SK-N-SH (cell line): ENCODE data around the gene PCNX4. TPM values are rescaled to one million over a fixed set of nuclear protein-coding genes. Genes with fewer than 3 reads are reported as not detected.

Source experiments
- CTCF ChIA-PET: fragments of 300-600, 350-600 bp; formaldehyde crosslinking; extraction: SDS; loops from one replicate; lab custom pipeline; 2021; lab: Yijun Ruan, JAX
- POLR2A ChIA-PET: fragments of 350-600 bp; sonication (Branson Sonifier 250); formaldehyde crosslinking; extraction: SDS; loops from one replicate; lab custom pipeline; 2020; ENCODE audit warnings: antibody characterized with exemption, inconsistent platforms; lab: Yijun Ruan, JAX
- DNase-seq: peaks from one replicate; pipeline ENCODE4 v3.0.0; 2012
- H2AFZ ChIP-seq: fragments of 200-600 bp; sonication (generic); 2 replicates; pipeline ENCODE4 v1.8.1; 2016; ENCODE audit warnings: antibody characterized with exemption, mild to moderate bottlenecking, low read depth
- H3F3A ChIP-seq: fragments of 200-600 bp; sonication (generic); replicated peaks from 2 replicates; pipeline ENCODE3; 2016; ENCODE audit warnings: antibody characterized with exemption, mild to moderate bottlenecking; ENCODE audit not compliant: insufficient read depth
- H3K27ac ChIP-seq, 2 experiments: fragments of 200-500 bp in 1 of 2; fragments of 200-600 bp in 1 of 2; sonication (Bioruptor generic) in 1 of 2; sonication (generic), shearing (Covaris generic) in 1 of 2; 2 replicates each; pipeline versions ENCODE4 v1.5.1 to v1.6.1; 2014 to 2016; ENCODE audit warnings: low read depth in 2 of 2, inconsistent platforms in 1 of 2, low read length in 1 of 2, mild to moderate bottlenecking in 1 of 2, mixed read lengths in 1 of 2
- H3K27me3 ChIP-seq: fragments of 200-600 bp; sonication (generic), shearing (Covaris generic); 2 replicates; pipeline ENCODE4 v1.6.1; 2016; ENCODE audit warnings: mixed run types; ENCODE audit not compliant: insufficient read depth
- H3K36me3 ChIP-seq, 2 experiments: fragments of 200-500 bp in 1 of 2; fragments of 200-600 bp in 1 of 2; sonication (Bioruptor generic) in 1 of 2; sonication (generic) in 1 of 2; replicated peaks in 1 of 2; 2 replicates each; pipeline versions ENCODE3 to v1.5.1; 2014 to 2016; ENCODE audit warnings: low read length in 1 of 2, mild to moderate bottlenecking in 1 of 2; ENCODE audit not compliant: insufficient read depth in 2 of 2, control insufficient read depth in 1 of 2
- H3K4me1 ChIP-seq, 2 experiments: fragments of 200-500 bp in 1 of 2; fragments of 200-600 bp in 1 of 2; sonication (Bioruptor generic) in 1 of 2; sonication (generic), shearing (Covaris generic) in 1 of 2; 2 replicates each; pipeline versions ENCODE4 v1.5.1 to v1.6.1; 2014 to 2016; ENCODE audit warnings: low read depth in 1 of 2, low read length in 1 of 2, mixed run types in 1 of 2; ENCODE audit not compliant: insufficient read depth in 2 of 2, control insufficient read depth in 1 of 2
- H3K4me2 ChIP-seq: fragments of 200-600 bp; sonication (generic), shearing (Covaris generic); 2 replicates; pipeline ENCODE4 v1.6.1; 2017; ENCODE audit warnings: mixed run types
- H3K4me3 ChIP-seq, 2 experiments: fragments of 200-500 bp in 1 of 2; fragments of 200-600 bp in 1 of 2; sonication (Bioruptor generic) in 1 of 2; sonication (generic), shearing (Covaris generic) in 1 of 2; 2 replicates each; pipeline versions ENCODE4 v1.5.1 to v1.8.1; 2014 to 2016; ENCODE audit warnings: low read depth in 2 of 2, inconsistent platforms in 1 of 2, low read length in 1 of 2, mild to moderate bottlenecking in 1 of 2, mixed read lengths in 1 of 2, moderate library complexity in 1 of 2
- H3K79me2 ChIP-seq: fragments of 200-600 bp; sonication (generic); 2 replicates; pipeline ENCODE4 v1.8.1; 2017; ENCODE audit warnings: mild to moderate bottlenecking; ENCODE audit not compliant: insufficient read depth
- H3K9ac ChIP-seq: fragments of 200-600 bp; sonication (generic); 2 replicates; pipeline ENCODE4 v1.6.1; 2017; ENCODE audit warnings: mixed run types
- H3K9me2 ChIP-seq: fragments of 200-600 bp; sonication (generic); 2 replicates; pipeline ENCODE4 v1.6.1; 2017; ENCODE audit warnings: mixed run types
- H3K9me3 ChIP-seq: fragments of 200-600 bp; sonication (generic); 2 replicates; pipeline ENCODE4 v1.6.1; 2017; ENCODE audit warnings: mixed run types, mild to moderate bottlenecking, moderate library complexity
- H4K20me1 ChIP-seq: fragments of 200-600 bp; sonication (generic); 2 replicates; pipeline ENCODE4 v1.6.1; 2017; ENCODE audit warnings: mild to moderate bottlenecking, mixed run types; ENCODE audit not compliant: insufficient read depth
- ELF1 ChIP-seq: IDR thresholded peaks from 2 replicates; pipeline ENCODE4 v1.4.0; 2012
- EP300 ChIP-seq, 2 experiments: IDR thresholded peaks; 2 replicates each; pipeline versions ENCODE4 v1.4.0 to v1.6.1; 2012; ENCODE audit warnings: borderline replicate concordance in 1 of 2, low read depth in 1 of 2, low read length in 1 of 2
- FOXJ3 ChIP-seq: sonication (generic); formaldehyde crosslinking; IDR thresholded peaks from 2 replicates; pipeline ENCODE4 v1.5.1; 2020; ENCODE audit warnings: mild to moderate bottlenecking, missing genetic modification reagents
- FOXM1 ChIP-seq: IDR thresholded peaks from 2 replicates; pipeline ENCODE4 v1.4.0; 2012; ENCODE audit warnings: low read depth, mild to moderate bottlenecking
- GATA2 ChIP-seq: sonication (generic); formaldehyde crosslinking; IDR thresholded peaks from 2 replicates; pipeline ENCODE4 v1.5.0; 2020; ENCODE audit warnings: mild to moderate bottlenecking, missing genetic modification reagents
- JUND ChIP-seq: IDR thresholded peaks from 2 replicates; pipeline ENCODE4 v1.4.0; 2012
- NFIC ChIP-seq: IDR thresholded peaks from 2 replicates; pipeline ENCODE4 v1.4.0; 2012; ENCODE audit warnings: borderline replicate concordance
- NRF1 ChIP-seq: IDR thresholded peaks from 2 replicates; pipeline ENCODE4 v1.6.1; 2012; ENCODE audit warnings: low read depth, mild to moderate bottlenecking, low read length
- RCOR1 ChIP-seq: fragments of 150-350 bp; IDR thresholded peaks from 2 replicates; pipeline ENCODE4 v1.6.1; 2017; ENCODE audit warnings: antibody characterized with exemption, low read length
- RFX5 ChIP-seq: IDR thresholded peaks from 2 replicates; pipeline ENCODE4 v1.6.1; 2012; ENCODE audit warnings: mild to moderate bottlenecking, improper control_type of control experiment, low read length
- SIN3A ChIP-seq: IDR thresholded peaks from 2 replicates; pipeline ENCODE4 v1.6.1; 2012; ENCODE audit warnings: low read depth, mild to moderate bottlenecking, low read length, moderate library complexity, borderline replicate concordance
- SMC3 ChIP-seq: IDR thresholded peaks from 2 replicates; pipeline ENCODE4 v1.6.1; 2012; ENCODE audit warnings: low read depth, low read length, improper control_type of control experiment
- TCF12 ChIP-seq: IDR thresholded peaks from 2 replicates; pipeline ENCODE4 v1.4.0; 2012
- whole genome bisulfite sequencing: methylation state at CpG from one replicate; pipeline ENCODE4 v1.1.6; 2017; ENCODE audit warnings: low lambda C conversion rate; 5-methylcytosine and 5-hydroxymethylcytosine counted together
- polyA plus RNA-seq, 3 experiments: library from polyadenylated mRNA; depleted of rRNA; stranded (reverse); fragments of >200 nt; gene quantifications; 2 replicates each; pipeline ENCODE4 v1.2.3, GENCODE V29; 2012
- TF ChIP-seq, protein P1 (sequence below): fragments of 150-350 bp; IDR thresholded peaks from 2 replicates; pipeline ENCODE4 v1.6.1; 2017; ENCODE audit warnings: antibody characterized with exemption, low read length, low read depth, borderline replicate concordance
- TF ChIP-seq, protein P2 (sequence below): IDR thresholded peaks from 2 replicates; pipeline ENCODE4 v1.4.0; 2012; ENCODE audit warnings: low read depth, borderline replicate concordance
- TF ChIP-seq, protein P3 (sequence below): fragments of 150-350 bp; IDR thresholded peaks from 2 replicates; pipeline ENCODE4 v1.6.1; 2016; ENCODE audit warnings: mild to moderate bottlenecking, low read depth, low read length
- TF ChIP-seq, protein P4 (sequence below): fragments of 200-600 bp; sonication (generic); IDR thresholded peaks from 2 replicates; pipeline ENCODE4 v1.6.1; 2017; ENCODE audit warnings: antibody characterized with exemption, mild to moderate bottlenecking, moderate library complexity
- TF ChIP-seq, protein P5 (sequence below): IDR thresholded peaks from 2 replicates; pipeline ENCODE4 v1.4.0; 2012; ENCODE audit warnings: low read depth, borderline replicate concordance

The PCNX4 gene
- polyA plus RNA-seq, 1 of the 3 experiments (the other 2 are of a cell fraction) = 21.1 TPM

DNA sequence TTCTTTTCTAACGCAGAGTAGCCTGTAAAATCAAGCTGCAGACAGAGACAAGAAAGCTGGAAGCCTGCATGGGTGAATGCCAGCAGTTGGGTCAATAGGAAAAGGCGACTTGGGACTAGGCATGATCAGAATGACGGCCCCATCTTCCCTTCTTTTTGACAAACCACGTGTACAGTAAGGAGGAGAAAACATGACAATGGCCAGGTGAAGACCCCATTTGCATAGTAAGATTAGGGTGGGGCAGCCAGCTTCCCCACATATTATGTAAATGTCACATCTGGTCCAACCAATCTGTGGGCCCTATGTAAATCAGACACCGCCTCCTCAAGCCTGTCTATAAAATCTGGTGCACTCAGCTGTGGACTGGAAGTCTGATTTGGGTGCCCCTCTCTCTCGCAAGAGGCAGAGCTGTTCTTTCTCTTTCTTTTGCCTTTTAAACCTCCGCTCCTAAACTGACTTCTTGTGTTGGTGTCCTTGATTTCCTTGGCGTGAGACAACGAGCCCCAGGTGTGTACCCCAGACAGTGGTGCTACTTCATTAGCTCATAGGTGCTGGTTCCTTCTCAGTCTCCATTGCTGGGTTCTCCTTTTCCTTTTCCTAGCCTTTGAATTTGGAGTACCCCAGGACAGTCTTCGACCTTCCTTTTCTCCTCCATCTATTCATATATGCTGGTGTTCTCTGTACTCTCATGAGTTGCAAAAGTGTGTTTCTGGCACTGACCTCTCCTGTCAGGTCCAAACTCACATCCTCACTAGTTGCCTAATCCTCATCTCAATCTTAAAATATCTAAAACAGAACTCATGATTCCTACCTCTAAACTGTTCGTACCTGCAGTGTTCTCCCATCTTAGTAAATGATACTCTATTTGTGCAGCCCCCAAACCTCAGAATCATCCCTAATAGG is 82.9 kb downstream of the PCNX4 start (continued):
- TF ChIP-seq SMC3 = no peak
- TF ChIP-seq EP300 (IDR thresholded peaks at IDR 0.05; ENCODE audit: borderline replicate concordance in 1 of 2, low read depth in 1 of 2, low read length in 1 of 2) = no peak

DNA sequence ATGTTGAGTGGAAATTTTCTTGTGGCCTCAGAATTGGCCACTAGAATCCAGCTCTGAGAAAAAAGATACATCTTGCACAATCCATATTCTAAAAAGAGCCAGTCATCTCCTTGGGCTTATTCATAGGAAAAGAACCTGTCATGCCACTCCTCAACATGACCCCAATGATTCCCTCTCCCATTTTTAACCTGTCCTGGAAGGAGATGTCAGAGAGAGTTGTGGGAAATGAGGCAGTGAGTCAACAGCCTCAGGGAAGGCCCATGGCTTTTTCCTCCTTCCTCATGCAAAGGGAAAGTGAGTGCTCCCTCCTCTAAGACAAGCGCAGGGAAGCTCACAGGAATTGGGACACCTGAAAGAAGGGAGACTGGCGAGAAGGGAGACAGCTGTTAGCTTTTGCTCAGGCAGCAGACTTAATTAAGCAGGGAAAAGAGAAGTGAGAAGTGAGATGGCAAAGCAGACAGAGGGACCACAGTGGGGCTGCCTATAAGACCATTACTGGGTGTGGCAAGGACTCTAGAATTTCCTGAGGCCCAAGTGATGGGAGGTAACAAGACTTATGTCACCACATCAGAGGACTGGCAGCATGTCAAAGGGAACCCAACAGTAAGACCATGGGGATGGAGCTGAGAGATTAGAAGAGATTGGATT is 83.7 kb downstream of the PCNX4 start:
- no peaks in the 10 kb centered on the region for H3K9me3 ChIP-seq
- H4K20me1 ChIP-seq = no peaks in the 10 kb centered on the region
- no peak overlapping the region for H2AFZ ChIP-seq
- ChIA-PET CTCF (interaction anchor here (1.2 to 7.0 kb wide), 3 partner anchors 8 to 110 kb away, joined by 3 to 50 read pairs (median 3); partner anchors contain the start of gene DHRS7), POLR2A (no interaction called here)
- no peaks in the 10 kb centered on the region for H3F3A ChIP-seq
- H3K36me3 ChIP-seq = no peaks in the 10 kb centered on the region
- no peaks in the 10 kb centered on the region for H3K9me2 ChIP-seq
- no peak overlapping the region for H3K9ac ChIP-seq
- 0 out of 4 replicates have a peak, but pooled peaks cover 0 to 3% of the 10 kb centered on the region in 2 experiments for H3K4me1 ChIP-seq
- no peak overlapping the region for H3K27ac ChIP-seq
- TF ChIP-seq FOXM1 = no peak
- no peak for TF ChIP-seq EP300 (IDR thresholded peaks at IDR 0.05; ENCODE audit: borderline replicate concordance in 1 of 2, low read depth in 1 of 2, low read length in 1 of 2)
- no peak for TF ChIP-seq SMC3
- TF ChIP-seq NFIC = no peak
- TF ChIP-seq FOXJ3 (CRISPR knock-in tag) = no peak
- TF ChIP-seq NRF1 = no peak
- TF ChIP-seq ELF1 = no peak
- TF ChIP-seq, protein P1, sequence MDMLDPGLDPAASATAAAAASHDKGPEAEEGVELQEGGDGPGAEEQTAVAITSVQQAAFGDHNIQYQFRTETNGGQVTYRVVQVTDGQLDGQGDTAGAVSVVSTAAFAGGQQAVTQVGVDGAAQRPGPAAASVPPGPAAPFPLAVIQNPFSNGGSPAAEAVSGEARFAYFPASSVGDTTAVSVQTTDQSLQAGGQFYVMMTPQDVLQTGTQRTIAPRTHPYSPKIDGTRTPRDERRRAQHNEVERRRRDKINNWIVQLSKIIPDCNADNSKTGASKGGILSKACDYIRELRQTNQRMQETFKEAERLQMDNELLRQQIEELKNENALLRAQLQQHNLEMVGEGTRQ = no peak
- TF ChIP-seq, protein P2, sequence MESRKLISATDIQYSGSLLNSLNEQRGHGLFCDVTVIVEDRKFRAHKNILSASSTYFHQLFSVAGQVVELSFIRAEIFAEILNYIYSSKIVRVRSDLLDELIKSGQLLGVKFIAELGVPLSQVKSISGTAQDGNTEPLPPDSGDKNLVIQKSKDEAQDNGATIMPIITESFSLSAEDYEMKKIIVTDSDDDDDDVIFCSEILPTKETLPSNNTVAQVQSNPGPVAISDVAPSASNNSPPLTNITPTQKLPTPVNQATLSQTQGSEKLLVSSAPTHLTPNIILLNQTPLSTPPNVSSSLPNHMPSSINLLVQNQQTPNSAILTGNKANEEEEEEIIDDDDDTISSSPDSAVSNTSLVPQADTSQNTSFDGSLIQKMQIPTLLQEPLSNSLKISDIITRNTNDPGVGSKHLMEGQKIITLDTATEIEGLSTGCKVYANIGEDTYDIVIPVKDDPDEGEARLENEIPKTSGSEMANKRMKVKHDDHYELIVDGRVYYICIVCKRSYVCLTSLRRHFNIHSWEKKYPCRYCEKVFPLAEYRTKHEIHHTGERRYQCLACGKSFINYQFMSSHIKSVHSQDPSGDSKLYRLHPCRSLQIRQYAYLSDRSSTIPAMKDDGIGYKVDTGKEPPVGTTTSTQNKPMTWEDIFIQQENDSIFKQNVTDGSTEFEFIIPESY = no peak
- no peak for TF ChIP-seq TCF12
- TF ChIP-seq, protein P3, sequence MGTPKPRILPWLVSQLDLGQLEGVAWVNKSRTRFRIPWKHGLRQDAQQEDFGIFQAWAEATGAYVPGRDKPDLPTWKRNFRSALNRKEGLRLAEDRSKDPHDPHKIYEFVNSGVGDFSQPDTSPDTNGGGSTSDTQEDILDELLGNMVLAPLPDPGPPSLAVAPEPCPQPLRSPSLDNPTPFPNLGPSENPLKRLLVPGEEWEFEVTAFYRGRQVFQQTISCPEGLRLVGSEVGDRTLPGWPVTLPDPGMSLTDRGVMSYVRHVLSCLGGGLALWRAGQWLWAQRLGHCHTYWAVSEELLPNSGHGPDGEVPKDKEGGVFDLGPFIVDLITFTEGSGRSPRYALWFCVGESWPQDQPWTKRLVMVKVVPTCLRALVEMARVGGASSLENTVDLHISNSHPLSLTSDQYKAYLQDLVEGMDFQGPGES = no peak
- no peak for TF ChIP-seq RCOR1
- TF ChIP-seq JUND = no peak
- TF ChIP-seq, protein P4, sequence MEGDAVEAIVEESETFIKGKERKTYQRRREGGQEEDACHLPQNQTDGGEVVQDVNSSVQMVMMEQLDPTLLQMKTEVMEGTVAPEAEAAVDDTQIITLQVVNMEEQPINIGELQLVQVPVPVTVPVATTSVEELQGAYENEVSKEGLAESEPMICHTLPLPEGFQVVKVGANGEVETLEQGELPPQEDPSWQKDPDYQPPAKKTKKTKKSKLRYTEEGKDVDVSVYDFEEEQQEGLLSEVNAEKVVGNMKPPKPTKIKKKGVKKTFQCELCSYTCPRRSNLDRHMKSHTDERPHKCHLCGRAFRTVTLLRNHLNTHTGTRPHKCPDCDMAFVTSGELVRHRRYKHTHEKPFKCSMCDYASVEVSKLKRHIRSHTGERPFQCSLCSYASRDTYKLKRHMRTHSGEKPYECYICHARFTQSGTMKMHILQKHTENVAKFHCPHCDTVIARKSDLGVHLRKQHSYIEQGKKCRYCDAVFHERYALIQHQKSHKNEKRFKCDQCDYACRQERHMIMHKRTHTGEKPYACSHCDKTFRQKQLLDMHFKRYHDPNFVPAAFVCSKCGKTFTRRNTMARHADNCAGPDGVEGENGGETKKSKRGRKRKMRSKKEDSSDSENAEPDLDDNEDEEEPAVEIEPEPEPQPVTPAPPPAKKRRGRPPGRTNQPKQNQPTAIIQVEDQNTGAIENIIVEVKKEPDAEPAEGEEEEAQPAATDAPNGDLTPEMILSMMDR = no peak
- TF ChIP-seq SIN3A = no peak
- no peak for TF ChIP-seq RFX5
- TF ChIP-seq, protein P5, sequence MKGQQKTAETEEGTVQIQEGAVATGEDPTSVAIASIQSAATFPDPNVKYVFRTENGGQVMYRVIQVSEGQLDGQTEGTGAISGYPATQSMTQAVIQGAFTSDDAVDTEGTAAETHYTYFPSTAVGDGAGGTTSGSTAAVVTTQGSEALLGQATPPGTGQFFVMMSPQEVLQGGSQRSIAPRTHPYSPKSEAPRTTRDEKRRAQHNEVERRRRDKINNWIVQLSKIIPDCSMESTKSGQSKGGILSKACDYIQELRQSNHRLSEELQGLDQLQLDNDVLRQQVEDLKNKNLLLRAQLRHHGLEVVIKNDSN = no peak
- TF ChIP-seq GATA2 (CRISPR knock-in tag) = no peak
- TF ChIP-seq, all 33 proteins: peak for 0
- Histone ChIP-seq H3K4me3 (no peak overlapping the region), H3K4me2 (no peak overlapping the region), H3K79me2 (no peaks in the 10 kb centered on the region), H3K27me3 (no peaks in the 10 kb centered on the region)
- 69% methylated on average over 2 of the region's 2 CpGs for WGBS
- DNase-seq = no peak
